Mesangial cell (primary cell): Measurements from ENCODE around the gene EIF3M. TPM values are rescaled to one million over a fixed set of nuclear protein-coding genes. Genes with fewer than 3 reads are reported as not detected.

ENCODE experiments used
- total RNA-seq: library from RNA; depleted of rRNA; stranded (reverse); fragments of >200 nt; gene quantifications from 2 replicates; pipeline ENCODE4 v1.2.3, GENCODE V29; 2015

The EIF3M gene
- 399 and 595 TPM in 2 replicates for total RNA-seq

GRCh38 chr11:32583459-32584271 lies at the start of gene EIF3M:
Gene EIF3M, plus strand, starts transcription at chr11:32583831. Its CDS starts 57 bp downstream, at chr11:32583888.

Other genes with a start within 250 kb of the EIF3M start
- gene WT1, start 148.3 kb upstream of the EIF3M start, total RNA-seq: 13.4 and 41.1 TPM in 2 replicates
- gene CCDC73, start 210.8 kb downstream of the EIF3M start, total RNA-seq: not detected in 2 replicates
- gene PRRG4, start 246.1 kb downstream of the EIF3M start, total RNA-seq: 0.16 and 1.1 TPM in 2 replicates